WTC11 (cell line): ENCODE results near the gene HLA-A. TPM values are rescaled to one million over a fixed set of nuclear protein-coding genes. Genes with fewer than 3 reads are reported as not detected.

Experiments
- ATAC-seq: fragments of 200-7000 bp; cut with Tn5 transposase; 2 replicates; pipeline ENCODE4 v1.10.0; 2021; ENCODE audit warnings: mild to moderate bottlenecking, moderate library complexity
- CTCF ChIA-PET: fragments of 300-600 bp; sonication (Branson Sonifier 250); formaldehyde crosslinking; loops from one replicate; lab custom pipeline; 2021; ENCODE audit warnings: antibody characterized with exemption; lab: Charles Lee
- POLR2A ChIA-PET: fragments of 350-600 bp; sonication (Branson Sonifier 250); formaldehyde crosslinking; loops from one replicate; lab custom pipeline; 2021; ENCODE audit warnings: antibody characterized with exemption; lab: Charles Lee
- DNase-seq: peaks from one replicate; pipeline ENCODE4 v3.0.0; 2021; ENCODE audit warnings: low spot score
- H3K27ac Mint-ChIP-seq: 2 replicates; pipeline ENCODE4 v1.8.0; 2021; ENCODE audit warnings: mixed read lengths
- H3K27me3 Mint-ChIP-seq: 2 replicates; pipeline ENCODE4 v1.8.0; 2021; ENCODE audit warnings: low read depth, mild to moderate bottlenecking, moderate library complexity, mixed read lengths
- H3K36me3 Mint-ChIP-seq: 2 replicates; pipeline ENCODE4 v1.8.0; 2021; ENCODE audit warnings: mixed read lengths
- H3K4me1 Mint-ChIP-seq: 2 replicates; pipeline ENCODE4 v1.8.0; 2022; ENCODE audit warnings: mixed read lengths
- H3K4me3 Mint-ChIP-seq: 2 replicates; pipeline ENCODE4 v1.8.0; 2021; ENCODE audit warnings: mild to moderate bottlenecking, moderate library complexity, mixed read lengths
- H3K9me3 Mint-ChIP-seq: 2 replicates; pipeline ENCODE4 v1.8.0; 2021; ENCODE audit warnings: mixed read lengths
- AFF4 ChIP-seq: sonication (generic); formaldehyde crosslinking; IDR thresholded peaks from 2 replicates; pipeline ENCODE4 v1.8.1; 2023; ENCODE audit warnings: mild to moderate bottlenecking, missing genetic modification reagents, borderline replicate concordance
- ATF1 ChIP-seq: sonication (generic); formaldehyde crosslinking; IDR thresholded peaks from 2 replicates; pipeline ENCODE4 v1.8.1; 2023; ENCODE audit warnings: mild to moderate bottlenecking, moderate library complexity, missing genetic modification reagents
- CREB1 ChIP-seq: sonication (generic); formaldehyde crosslinking; IDR thresholded peaks from 2 replicates; pipeline ENCODE4 v1.8.0; 2023; ENCODE audit warnings: mild to moderate bottlenecking, missing genetic modification reagents
- CREM ChIP-seq: sonication (generic); formaldehyde crosslinking; IDR thresholded peaks from 2 replicates; pipeline ENCODE4 v1.8.1; 2022; ENCODE audit warnings: mild to moderate bottlenecking, missing genetic modification reagents, moderate library complexity
- GABPB1 ChIP-seq: sonication (generic); formaldehyde crosslinking; IDR thresholded peaks from 2 replicates; pipeline ENCODE4 v1.8.1; 2023; ENCODE audit warnings: mild to moderate bottlenecking, missing genetic modification reagents
- JUN ChIP-seq: sonication (generic); formaldehyde crosslinking; IDR thresholded peaks from 2 replicates; pipeline ENCODE4 v1.8.0; 2023; ENCODE audit warnings: mild to moderate bottlenecking, missing genetic modification reagents
- MAX ChIP-seq: sonication (generic); formaldehyde crosslinking; IDR thresholded peaks from 2 replicates; pipeline ENCODE4 v1.8.0; 2022; ENCODE audit warnings: mild to moderate bottlenecking, missing genetic modification reagents
- MLX ChIP-seq: sonication (generic); formaldehyde crosslinking; IDR thresholded peaks from 2 replicates; pipeline ENCODE4 v1.8.1; 2023; ENCODE audit warnings: mild to moderate bottlenecking, missing genetic modification reagents, moderate library complexity
- NFYB ChIP-seq: sonication (generic); formaldehyde crosslinking; conservative IDR thresholded peaks from 2 replicates; pipeline ENCODE4 v1.8.0; 2022; ENCODE audit warnings: low read depth, missing genetic modification reagents
- PRRX2 ChIP-seq: fragments of 250-450 bp; sonication (Bioruptor Pico); IDR thresholded peaks from 2 replicates; pipeline ENCODE4 v1.8.0; 2021; ENCODE audit warnings: mild to moderate bottlenecking
- SP1 ChIP-seq: sonication (generic); formaldehyde crosslinking; conservative IDR thresholded peaks from 2 replicates; pipeline ENCODE4 v1.8.1; 2022; ENCODE audit warnings: missing genetic modification reagents
- TEAD1 ChIP-seq: sonication (generic); formaldehyde crosslinking; IDR thresholded peaks from 2 replicates; pipeline ENCODE4 v1.8.0; 2022; ENCODE audit warnings: mild to moderate bottlenecking, missing genetic modification reagents
- ZNF263 ChIP-seq: sonication (generic); formaldehyde crosslinking; IDR thresholded peaks from 2 replicates; pipeline ENCODE4 v1.8.1; 2022; ENCODE audit warnings: low read depth, mild to moderate bottlenecking, moderate library complexity, missing genetic modification reagents
- ZNF281 ChIP-seq: sonication (generic); formaldehyde crosslinking; IDR thresholded peaks from 2 replicates; pipeline ENCODE4 v1.8.0; 2023; ENCODE audit warnings: mild to moderate bottlenecking, missing genetic modification reagents
- total RNA-seq: library from RNA; stranded (reverse); gene quantifications from 3 replicates; pipeline ENCODE4 v1.2.3, GENCODE V29; 2021
- TF ChIP-seq, protein P1 (sequence below): sonication (generic); formaldehyde crosslinking; IDR thresholded peaks from 2 replicates; pipeline ENCODE4 v1.8.1; 2022; ENCODE audit warnings: low read depth, missing genetic modification reagents, borderline replicate concordance
- TF ChIP-seq, protein P2 (sequence below): fragments of 250-450 bp; sonication (Bioruptor Pico); conservative IDR thresholded peaks from 2 replicates; pipeline ENCODE4 v1.9.0; 2021; ENCODE audit warnings: mild to moderate bottlenecking
- TF ChIP-seq, protein P3 (sequence below): fragments of 250-450 bp; sonication (Bioruptor Pico); IDR thresholded peaks from 2 replicates; pipeline ENCODE4 v1.9.0; 2021; ENCODE audit warnings: mild to moderate bottlenecking

Gene HLA-A
- total RNA-seq, 1 experiment from 2014 or later = 93.2 TPM

GRCh38 chr6:29951882-29952281 lies 9.6 kb downstream of the HLA-A start (continued):
- TF ChIP-seq PRRX2 (CRISPR knock-in tag) (no peak), JUN (CRISPR knock-in tag) (no peak)
- TF ChIP-seq, protein P1, sequence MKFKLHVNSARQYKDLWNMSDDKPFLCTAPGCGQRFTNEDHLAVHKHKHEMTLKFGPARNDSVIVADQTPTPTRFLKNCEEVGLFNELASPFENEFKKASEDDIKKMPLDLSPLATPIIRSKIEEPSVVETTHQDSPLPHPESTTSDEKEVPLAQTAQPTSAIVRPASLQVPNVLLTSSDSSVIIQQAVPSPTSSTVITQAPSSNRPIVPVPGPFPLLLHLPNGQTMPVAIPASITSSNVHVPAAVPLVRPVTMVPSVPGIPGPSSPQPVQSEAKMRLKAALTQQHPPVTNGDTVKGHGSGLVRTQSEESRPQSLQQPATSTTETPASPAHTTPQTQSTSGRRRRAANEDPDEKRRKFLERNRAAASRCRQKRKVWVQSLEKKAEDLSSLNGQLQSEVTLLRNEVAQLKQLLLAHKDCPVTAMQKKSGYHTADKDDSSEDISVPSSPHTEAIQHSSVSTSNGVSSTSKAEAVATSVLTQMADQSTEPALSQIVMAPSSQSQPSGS (CRISPR knock-in tag) = no peak

- Mint-ChIP-seq H3K4me1 (no peaks in the 10 kb centered on the region), H3K36me3 (no peaks in the 10 kb centered on the region), H3K27ac (no peak overlapping the region), H3K9me3 (no peaks in the 10 kb centered on the region), H3K4me3 (no peak overlapping the region), H3K27me3 (peaks cover 14% of the 10 kb centered on the region)
- DNase-seq (no peak), ATAC-seq (no peak)
- no peak for TF ChIP-seq TEAD1 (CRISPR knock-in tag)
- TF ChIP-seq ATF1 (CRISPR knock-in tag) = no peak
- no peak for TF ChIP-seq ZNF263
- TF ChIP-seq, protein P2, sequence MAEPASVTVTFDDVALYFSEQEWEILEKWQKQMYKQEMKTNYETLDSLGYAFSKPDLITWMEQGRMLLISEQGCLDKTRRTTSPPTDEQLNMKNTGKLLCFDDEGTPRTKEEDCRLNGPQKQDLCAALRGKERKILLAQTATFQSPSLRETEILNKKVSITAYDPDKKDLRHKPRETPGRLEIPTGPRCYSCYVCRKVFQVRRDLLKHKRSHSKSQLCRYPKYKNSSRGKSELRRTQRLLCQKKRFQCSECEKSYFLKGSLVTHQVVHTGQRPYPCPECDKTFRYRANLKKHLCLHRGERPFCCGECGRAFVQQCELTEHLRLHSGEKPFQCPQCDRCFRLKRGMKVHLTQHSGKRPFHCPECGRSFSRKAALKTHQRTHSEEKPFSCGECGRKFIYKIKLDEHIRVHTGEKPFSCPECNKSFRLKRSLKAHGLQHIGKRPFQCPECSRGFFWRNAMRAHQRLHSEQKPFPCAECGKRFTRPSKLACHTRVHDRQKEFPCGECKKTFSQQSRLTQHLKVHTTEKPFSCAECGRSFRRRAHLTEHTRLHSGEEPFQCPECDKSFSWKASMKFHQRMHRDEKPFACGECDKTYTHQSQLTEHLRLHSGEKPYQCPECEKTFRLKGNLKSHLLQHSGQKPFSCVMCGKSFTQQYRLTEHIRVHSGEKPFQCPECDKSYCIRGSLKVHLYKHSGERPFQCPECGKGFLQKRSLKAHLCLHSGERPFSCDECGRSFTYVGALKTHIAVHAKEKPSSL (CRISPR knock-in tag) = no peak
- TF ChIP-seq AFF4 (CRISPR knock-in tag) = no peak
- no peak for TF ChIP-seq SP1 (CRISPR knock-in tag)
- TF ChIP-seq CREB1 = no peak
- TF ChIP-seq CREM (CRISPR knock-in tag) = no peak
- no peak for TF ChIP-seq MLX (CRISPR knock-in tag)
- ChIA-PET POLR2A (no interaction called here), CTCF (no interaction called here)
Observed at GRCh38 chr6:29953001-29953441, 10.7 kb downstream of the HLA-A start.

DNA sequence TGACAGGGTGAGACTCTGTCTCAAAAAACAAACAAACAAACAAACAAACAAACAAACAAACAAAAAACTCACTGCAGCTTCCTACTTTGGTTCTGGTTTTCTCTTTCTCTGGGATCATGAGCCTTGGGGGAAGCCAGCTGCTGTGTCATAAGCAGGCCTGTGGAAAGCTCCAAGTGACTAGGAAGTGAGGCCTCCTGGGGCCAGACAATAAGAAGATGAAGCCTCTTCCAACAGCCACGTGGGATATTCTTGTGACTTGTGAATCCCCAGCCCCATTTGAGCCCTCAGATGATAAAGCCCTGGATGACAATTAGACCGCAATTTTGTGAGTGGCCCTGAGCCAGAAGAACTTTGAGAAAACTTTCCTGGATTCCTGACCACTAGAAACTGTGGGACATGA lies 11.4 kb downstream of the HLA-A start:
- POLR2A ChIA-PET = no interaction called here
- H3K27me3 Mint-ChIP-seq = peaks cover 18% of the 10 kb centered on the region

More for the DNA sequence above, 11.4 kb downstream of the HLA-A start:
- Mint-ChIP-seq H3K4me1 (no peaks in the 10 kb centered on the region), H3K27ac (no peak overlapping the region), H3K9me3 (peaks cover 6% of the 10 kb centered on the region), H3K4me3 (no peak overlapping the region), H3K36me3 (no peaks in the 10 kb centered on the region)
- TF ChIP-seq, protein P3, sequence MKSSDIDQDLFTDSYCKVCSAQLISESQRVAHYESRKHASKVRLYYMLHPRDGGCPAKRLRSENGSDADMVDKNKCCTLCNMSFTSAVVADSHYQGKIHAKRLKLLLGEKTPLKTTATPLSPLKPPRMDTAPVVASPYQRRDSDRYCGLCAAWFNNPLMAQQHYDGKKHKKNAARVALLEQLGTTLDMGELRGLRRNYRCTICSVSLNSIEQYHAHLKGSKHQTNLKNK (CRISPR knock-in tag) = no peak
- TF ChIP-seq AFF4 (CRISPR knock-in tag) (no peak), ZNF281 (CRISPR knock-in tag) (no peak), MAX (CRISPR knock-in tag) (no peak), GABPB1 (CRISPR knock-in tag) (no peak), NFYB (CRISPR knock-in tag) (no peak)
- no peak for DNase-seq
- CTCF ChIA-PET = no interaction called here
- no peak for ATAC-seq
